Testis (tissue), 3 donors: Measurements from ENCODE around the gene TM4SF20. TPM values are rescaled to one million over a fixed set of nuclear protein-coding genes. Genes with fewer than 3 reads are reported as not detected.
A peak's percentile ranks its signal among the peaks of the same experiment; 100 is the strongest.

Source experiments
- DNase-seq: peaks from one replicate; pipeline ENCODE4 v3.0.0-alpha.2; 2019
- H3K27ac ChIP-seq, 2 donors: fragments of 200-600 bp; sonication (generic); one replicate each; pipeline ENCODE4 v1.5.1; 2019
- H3K27me3 ChIP-seq: fragments of 200-600 bp; sonication (generic); one replicate; pipeline ENCODE4 v1.5.1; 2019
- H3K36me3 ChIP-seq: fragments of 200-600 bp; sonication (generic); one replicate; pipeline ENCODE4 v1.5.1; 2017; ENCODE audit warnings: low read depth; ENCODE audit errors: missing control alignments
- H3K4me1 ChIP-seq: fragments of 200-600 bp; sonication (generic); one replicate; pipeline ENCODE4 v1.5.1; 2019
- H3K4me3 ChIP-seq, 2 donors: fragments of 200-600 bp; sonication (generic); one replicate each; pipeline ENCODE4 v1.5.1; 2017 to 2019
- H3K9me3 ChIP-seq: fragments of 200-600 bp; sonication (generic); one replicate; pipeline ENCODE4 v1.5.1; 2017
- CTCF ChIP-seq, 3 experiments: fragments of 450-650 bp in 2 of 3; fragments of 200-600 bp in 1 of 3; sonication (generic) in 1 of 3; IDR thresholded peaks; one replicate each; pipeline ENCODE4 v1.5.1; 2016 to 2019; ENCODE audit warnings: antibody characterized with exemption in 3 of 3, mild to moderate bottlenecking in 2 of 3, moderate library complexity in 1 of 3
- POLR2A ChIP-seq: fragments of 450-650 bp; IDR thresholded peaks from one replicate; pipeline ENCODE4 v1.6.1; 2017; ENCODE audit warnings: antibody characterized with exemption, mild to moderate bottlenecking, moderate library complexity
- WGBS, 2 donors: methylation state at CpG; one replicate each; pipeline ENCODE4 v1.1.5; 2018; 5-methylcytosine and 5-hydroxymethylcytosine counted together
- intact Hi-C: fragments of 100-400 bp; cut with DNase I; formaldehyde crosslinking; loops from one replicate; pipeline ENCODE4 v1.15.1; 2023; ENCODE audit warnings: low total_unique reads
- polyA plus RNA-seq: library from polyadenylated mRNA; stranded (reverse); fragments of 350-450 nt; fragmentation: Illumina TruSeq; extraction: RNeasy Lipid Tissue Mini Kit (QIAGEN cat#74804); gene quantifications from one replicate; pipeline ENCODE4 v1.2.3, GENCODE V29; 2014; ENCODE audit warnings: low read depth, low replicate concordance; ENCODE audit not compliant: insufficient read depth
- total RNA-seq, 2 donors: library from RNA; depleted of rRNA; stranded (reverse); fragments of >200 nt; gene quantifications; one replicate each; pipeline ENCODE4 v1.2.3, GENCODE V29; 2016

The TM4SF20 gene
- total and polyA plus RNA-seq, 3 donors from 2014 or later = 0.79 to 5.5 (median 2.2) TPM

DNA sequence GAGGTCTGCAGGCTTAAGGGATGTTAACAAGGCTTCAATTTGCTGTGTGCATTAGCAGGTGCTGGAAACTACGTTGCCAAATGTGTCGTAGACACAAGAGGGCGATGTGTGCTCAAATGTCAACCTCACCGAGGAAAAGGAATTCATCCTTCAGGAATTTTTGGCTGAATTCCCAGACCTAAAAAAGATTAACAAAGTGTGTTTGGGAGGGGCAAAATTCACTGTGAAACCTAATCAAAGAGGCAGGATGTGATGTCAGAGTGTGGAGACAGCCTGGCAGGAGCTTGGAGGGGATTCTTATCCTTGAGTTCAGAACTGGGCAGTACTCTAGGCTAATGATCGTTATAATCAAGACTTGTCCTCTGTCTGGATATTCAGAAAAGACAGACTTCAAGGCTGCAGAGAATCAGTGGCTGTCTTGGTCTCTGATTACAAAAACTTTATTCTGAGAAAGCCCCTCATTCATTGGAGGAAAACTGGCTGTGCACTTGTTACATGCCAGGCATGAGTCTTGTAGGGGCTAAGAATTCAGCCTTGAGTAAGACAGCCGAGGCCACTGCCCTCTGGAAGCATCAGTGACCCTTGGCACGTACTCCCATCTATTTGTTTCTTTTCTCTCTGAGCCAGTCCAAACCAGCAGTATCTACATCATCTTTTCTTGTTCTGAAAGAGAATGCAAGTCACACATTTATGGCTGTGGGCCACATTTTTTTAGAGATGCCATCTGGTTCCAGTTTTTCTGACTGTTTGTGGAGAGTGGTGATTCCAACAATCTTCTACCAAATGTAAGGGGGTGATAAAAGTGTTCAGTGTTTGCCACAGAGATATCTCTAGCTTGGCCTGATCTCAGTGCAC, 27.3 kb upstream of the TM4SF20 start:
- TF ChIP-seq CTCF (IDR thresholded peaks at IDR 0.05) (peak; percentile 47 to 62 (median 53)), POLR2A (no peak)
- H3K4me3 ChIP-seq = no peak overlapping the region
- 8 to 17% methylated on average over 7 of the region's 7 CpGs for WGBS, 2 donors
- H3K9me3 ChIP-seq = no peaks in the 10 kb centered on the region
- intact Hi-C loops = no loop called here
- peaks cover 8% of the 10 kb centered on the region for H3K4me1 ChIP-seq
- H3K36me3 ChIP-seq = no peaks in the 10 kb centered on the region
- peak; percentile 85 for DNase-seq
- H3K27ac ChIP-seq = peak overlapping the region; percentile 37 to 61
- no peaks in the 10 kb centered on the region for H3K27me3 ChIP-seq

DNA sequence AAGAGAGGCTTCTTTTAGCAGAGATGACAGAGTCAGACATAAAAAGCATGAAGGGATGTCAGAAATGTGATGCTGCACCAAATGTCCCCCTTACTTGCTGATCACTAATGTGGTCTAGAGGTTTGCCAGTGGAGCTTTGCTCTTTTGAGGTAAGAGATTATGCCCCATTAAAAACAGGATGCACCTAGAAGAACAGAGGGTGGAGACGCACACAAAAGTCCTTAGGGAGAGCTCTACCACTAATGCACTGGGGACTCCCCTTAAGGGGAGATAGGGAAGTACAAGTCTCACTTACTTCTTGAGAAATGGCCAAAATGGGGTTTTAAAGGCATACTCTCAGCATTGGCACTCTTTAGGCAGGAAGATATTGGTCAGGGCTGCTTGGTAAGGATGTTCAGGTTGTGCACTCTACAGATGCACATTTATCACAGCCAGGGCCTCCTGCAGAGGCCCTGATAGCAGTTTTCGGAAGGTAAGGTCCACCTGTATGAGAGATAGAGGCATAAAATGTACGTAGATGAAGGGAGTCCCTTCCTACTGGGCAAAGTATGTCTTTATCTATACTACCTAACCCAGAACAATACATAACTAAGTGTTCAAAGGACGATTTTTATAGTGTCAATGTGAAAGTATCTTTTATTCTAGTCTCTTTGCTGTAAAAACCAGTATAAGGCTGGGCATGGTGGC, 25.6 kb upstream of the TM4SF20 start:
- intact Hi-C loops = no loop called here
- DNase-seq = no peak
- no peak for TF ChIP-seq CTCF (IDR thresholded peaks at IDR 0.05)
- TF ChIP-seq POLR2A = no peak
- Histone ChIP-seq H3K9me3 (no peaks in the 10 kb centered on the region), H3K36me3 (no peaks in the 10 kb centered on the region), H3K27ac (no peak overlapping the region), H3K4me3 (no peak overlapping the region), H3K27me3 (no peaks in the 10 kb centered on the region), H3K4me1 (peaks cover 8% of the 10 kb centered on the region)
- 76 to 90% methylated on average over 4 of the region's 4 CpGs for WGBS, 2 donors

- H3K9me3 ChIP-seq = no peaks in the 10 kb centered on the region
- H3K4me1 ChIP-seq = peaks cover 8% of the 10 kb centered on the region
- DNase-seq = no peak
- H3K36me3 ChIP-seq = no peaks in the 10 kb centered on the region
- 39 to 57% methylated on average over 4 of the region's 4 CpGs for WGBS, 2 donors
- H3K4me3 ChIP-seq = no peak overlapping the region
- H3K27me3 ChIP-seq = no peaks in the 10 kb centered on the region
- intact Hi-C loops = no loop called here
- TF ChIP-seq CTCF (IDR thresholded peaks at IDR 0.05) = no peak
- TF ChIP-seq POLR2A = no peak
- H3K27ac ChIP-seq = no peak overlapping the region
These were observed 23.9 kb upstream of the TM4SF20 start for GRCh38 chr2:227402959-227403358.

- H3K9me3 ChIP-seq = no peaks in the 10 kb centered on the region
These were observed 23.2 kb upstream of the TM4SF20 start for GRCh38 chr2:227402321-227402720.

More at GRCh38 chr2:227402321-227402720, 23.2 kb upstream of the TM4SF20 start:
- no peak for TF ChIP-seq CTCF (IDR thresholded peaks at IDR 0.05)
- no peak for TF ChIP-seq POLR2A
- no peaks in the 10 kb centered on the region for H3K36me3 ChIP-seq
- no peak overlapping the region for H3K4me3 ChIP-seq
- no peak for DNase-seq
- H3K4me1 ChIP-seq = peaks cover 8% of the 10 kb centered on the region
- no peak overlapping the region for H3K27ac ChIP-seq
- no peaks in the 10 kb centered on the region for H3K27me3 ChIP-seq
- intact Hi-C loops = no loop called here
